HG03108 (cell line): Measurements from ENCODE around the gene ITPRIP.

Experiments
- ATAC-seq: cut with Tn5 transposase; IDR thresholded peaks from one replicate; pipeline ENCODE4 v1.9.1; 2021; ENCODE audit warnings: moderate library complexity; ENCODE audit not compliant: unreplicated experiment

ITPRIP gene

GRCh38 chr10:104326991-104327610 lies 11.2 kb downstream of the ITPRIP start:
- ATAC-seq, result no peak

- no peak for ATAC-seq
Measured at GRCh38 chr10:104325436-104326435, 12.5 kb downstream of the ITPRIP start.

- no peak for ATAC-seq
Measured at GRCh38 chr10:104324931-104325330, 13.3 kb downstream of the ITPRIP start.

- no peak for ATAC-seq
Measured at GRCh38 chr10:104324221-104324686, 14.0 kb downstream of the ITPRIP start.

- no peak for ATAC-seq
Measured at GRCh38 chr10:104323760-104324201, 14.5 kb downstream of the ITPRIP start.

GRCh38 chr10:104323085-104323484 lies 15.2 kb downstream of the ITPRIP start:
- ATAC-seq, result no peak

- no peak for ATAC-seq
Measured at GRCh38 chr10:104322416-104322782, 15.9 kb downstream of the ITPRIP start.

GRCh38 chr10:104321725-104322415 lies 16.4 kb downstream of the ITPRIP start:
- no peak for ATAC-seq

- no peak for ATAC-seq
Measured at GRCh38 chr10:104321226-104321625, 17.0 kb downstream of the ITPRIP start.

- ATAC-seq, result no peak
Measured at GRCh38 chr10:104318810-104319741, 19.2 kb downstream of the ITPRIP start.

- no peak for ATAC-seq
Measured at GRCh38 chr10:104318326-104318725, 19.9 kb downstream of the ITPRIP start.

GRCh38 chr10:104317726-104318299 lies 20.5 kb downstream of the ITPRIP start:
- ATAC-seq, result no peak

- ATAC-seq, result no peak
Measured at GRCh38 chr10:104317269-104317710, 21.0 kb downstream of the ITPRIP start.

- no peak for ATAC-seq
Measured at GRCh38 chr10:104316321-104317099, 21.8 kb downstream of the ITPRIP start.

GRCh38 chr10:104315486-104315921 lies 22.8 kb downstream of the ITPRIP start:
- no peak for ATAC-seq

GRCh38 chr10:104314591-104315485 lies 23.4 kb downstream of the ITPRIP start:
- no peak for ATAC-seq

GRCh38 chr10:104311184-104311720 lies 27.0 kb downstream of the ITPRIP start:
- no peak for ATAC-seq
